HFF-Myc (cell line): ENCODE results near the gene NAV2.

Source experiments
- DNase-seq: peaks from one replicate; pipeline ENCODE4 v3.0.0-alpha.2; 2011; ENCODE audit warnings: low read depth; ENCODE audit errors: extremely low read depth
- H3K4me3 ChIP-seq: replicated peaks from 2 replicates; pipeline ENCODE4 v1.5.1; 2011; ENCODE audit warnings: low read depth, mild to moderate bottlenecking, control low read depth, low read length
- CTCF ChIP-seq: IDR thresholded peaks from 2 replicates; pipeline ENCODE4 v1.5.1; 2012; ENCODE audit warnings: mild to moderate bottlenecking, low read depth, low read length, control low read depth; ENCODE audit errors: missing control alignments

Gene NAV2

DNA sequence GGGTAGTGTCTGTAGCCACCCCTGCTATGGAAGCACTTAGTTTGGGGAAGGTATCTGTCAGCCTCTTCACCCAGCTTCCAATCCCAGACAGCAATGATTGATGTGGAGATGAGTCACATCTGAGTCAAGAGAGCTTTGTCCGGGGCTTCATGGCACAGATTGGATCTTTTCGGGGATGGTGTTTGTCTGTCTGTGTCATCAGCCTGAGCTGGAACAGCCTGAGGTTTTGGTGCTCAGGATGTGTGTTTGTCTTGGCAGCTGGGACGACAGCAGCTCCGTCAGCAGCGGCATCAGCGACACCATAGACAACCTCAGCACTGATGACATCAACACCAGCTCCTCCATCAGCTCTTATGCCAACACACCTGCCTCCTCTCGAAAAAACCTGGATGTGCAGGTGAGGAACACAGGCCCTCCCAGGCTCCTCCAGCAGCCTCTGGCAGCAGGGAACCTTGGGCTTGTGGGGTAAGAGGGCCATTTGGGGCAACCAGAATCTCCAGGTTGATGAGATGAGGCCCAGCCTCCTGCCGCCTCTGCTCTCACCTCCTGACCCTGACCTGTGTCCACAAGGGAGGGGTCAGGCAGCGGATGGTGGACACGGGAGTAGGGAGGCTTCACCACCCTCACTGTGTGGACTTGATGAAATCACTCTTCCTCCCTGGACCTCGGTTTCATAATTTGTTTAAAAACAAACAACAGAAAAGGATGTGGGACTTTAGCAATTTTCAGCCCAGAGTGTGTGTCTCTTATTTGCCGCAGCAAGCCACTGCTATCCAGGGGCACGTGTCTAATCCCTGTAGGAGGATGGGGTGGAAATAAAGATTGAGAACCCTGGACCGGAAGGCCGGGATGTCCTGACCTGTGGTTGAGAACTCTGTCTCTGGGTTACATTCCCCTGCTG, 323.3 kb downstream of the NAV2 start:
- DNase-seq = no peak
- no peak overlapping the region for H3K4me3 ChIP-seq

DNA sequence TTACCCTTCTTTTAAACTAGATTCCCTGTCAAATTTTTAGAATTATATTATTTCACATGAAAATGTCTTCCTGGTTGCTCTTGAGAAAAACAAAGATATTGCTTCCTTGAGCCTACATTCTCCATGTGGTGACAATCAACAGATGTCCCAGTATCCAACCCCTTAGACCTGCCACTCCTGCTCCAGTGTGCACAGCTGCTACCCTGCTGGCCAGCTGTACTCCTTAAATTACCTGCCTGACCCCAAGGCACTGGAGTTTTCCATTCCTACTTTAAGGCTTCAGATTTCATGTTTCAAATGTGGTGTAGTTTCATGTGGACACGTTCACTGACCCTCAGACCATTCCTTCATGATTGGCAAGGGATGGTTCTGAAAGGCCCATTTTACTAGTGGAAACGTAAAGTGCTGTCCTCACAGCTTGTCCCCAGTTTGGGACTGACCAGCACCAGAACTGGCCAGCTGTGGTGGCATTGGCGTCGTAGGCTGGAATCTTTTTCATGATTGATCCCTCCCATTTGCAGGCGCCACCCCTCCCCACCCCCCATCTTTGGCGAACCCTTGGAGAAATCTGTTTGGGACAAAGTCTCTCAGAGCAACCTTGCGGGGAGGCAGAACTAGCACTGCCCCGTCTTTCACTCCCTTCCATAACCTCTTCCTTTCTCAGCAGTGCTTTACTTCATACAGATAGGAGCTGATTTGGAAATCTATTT, 324.1 kb downstream of the NAV2 start:
- no peak overlapping the region for H3K4me3 ChIP-seq
- no peak for DNase-seq
- TF ChIP-seq CTCF = no peak

More for the DNA sequence above, 323.3 kb downstream of the NAV2 start:
- TF ChIP-seq CTCF = no peak

DNA sequence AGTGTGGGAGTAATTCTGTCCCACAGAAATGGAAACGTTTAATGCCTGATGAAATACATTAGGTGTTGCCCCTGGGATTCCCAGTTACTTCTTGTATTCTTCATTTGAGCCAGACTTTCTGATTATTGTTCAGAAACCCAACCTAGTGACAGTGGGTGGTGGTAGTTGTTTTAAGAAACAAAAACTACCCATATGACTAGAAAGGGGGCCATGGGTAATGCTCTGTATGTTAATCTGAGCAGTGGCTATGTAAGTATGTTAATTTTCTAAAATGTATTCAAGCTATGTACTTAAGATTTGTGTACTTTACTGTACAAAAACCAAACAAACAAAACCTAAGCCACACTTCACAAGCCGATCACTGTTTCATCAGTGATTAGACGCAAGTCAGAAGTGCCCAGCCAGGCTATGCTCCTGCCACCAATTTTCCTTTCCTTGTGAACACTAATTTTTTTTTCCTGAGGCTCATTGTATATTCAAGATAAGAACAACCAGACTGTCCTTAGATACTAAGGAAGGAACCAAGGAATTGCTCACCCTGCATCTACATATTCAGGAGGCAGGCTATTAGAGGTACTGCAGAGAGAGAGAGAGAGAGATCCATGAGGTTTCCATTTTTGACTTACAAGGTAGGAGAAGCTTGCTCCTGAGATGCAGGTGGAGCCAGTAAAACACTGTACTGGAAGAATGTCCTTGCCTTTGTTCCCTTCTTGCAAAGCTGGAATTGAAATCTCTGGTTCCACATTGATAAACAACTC, 324.9 kb downstream of the NAV2 start:
- no peak overlapping the region for H3K4me3 ChIP-seq
- no peak for TF ChIP-seq CTCF
- DNase-seq = no peak

DNA sequence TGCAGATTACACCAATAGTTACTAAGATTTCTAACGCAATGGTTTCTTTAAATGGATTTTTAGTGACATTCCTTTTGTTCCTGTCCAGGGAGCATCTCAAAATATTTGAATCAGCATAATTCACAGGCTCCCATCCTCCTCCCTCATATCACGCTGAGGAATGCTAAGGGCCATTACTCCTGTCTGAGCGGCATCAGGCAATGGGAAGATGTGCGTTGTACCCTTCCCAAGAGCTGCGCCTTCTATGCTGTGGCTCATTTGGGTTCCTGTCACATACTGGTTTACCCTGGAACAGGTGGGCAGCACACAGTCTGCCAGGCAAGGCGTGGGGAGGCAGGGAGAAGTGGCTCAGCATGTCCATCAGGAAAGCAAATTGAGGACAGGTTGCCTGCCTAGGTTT, 325.8 kb downstream of the NAV2 start:
- no peak for TF ChIP-seq CTCF
- no peak for DNase-seq
- no peak overlapping the region for H3K4me3 ChIP-seq

GRCh38 chr11:20038972-20039371, 326.3 kb downstream of the NAV2 start:
- DNase-seq = no peak
- no peak overlapping the region for H3K4me3 ChIP-seq
- no peak for TF ChIP-seq CTCF

DNA sequence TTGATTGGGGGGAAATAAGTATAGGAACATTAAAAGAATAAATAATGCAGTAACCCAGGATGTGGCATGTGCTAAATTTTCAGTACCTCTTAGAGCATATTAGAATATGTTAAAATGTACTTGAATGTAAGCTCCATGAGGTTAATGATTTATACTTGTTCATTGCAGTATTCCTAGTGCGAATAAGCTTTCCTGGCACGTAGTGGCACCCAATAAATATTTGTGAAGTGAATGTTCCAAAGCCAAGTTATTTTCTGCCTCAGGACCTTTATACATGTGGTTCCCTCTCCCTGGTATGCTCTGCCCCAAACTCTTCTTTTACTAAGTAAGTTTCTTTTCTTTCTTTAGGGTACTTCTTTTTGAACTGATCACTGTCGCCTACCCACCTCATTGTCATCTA, 328.9 kb downstream of the NAV2 start:
- no peak for TF ChIP-seq CTCF
- H3K4me3 ChIP-seq = no peak overlapping the region
- DNase-seq = no peak
